Endothelial cell of hepatic sinusoid (primary cell): ENCODE results near the gene AHRR.
"Not testable (repeated sequence)": the region's sequence is repeated elsewhere in the genome, so short reads cannot be mapped to it uniquely, and the experiment has no call there.

Experiments
- in situ Hi-C: cut with HindIII; loops from 2 replicates; pipeline ENCODE4 v1.10.0; 2017; ENCODE audit warnings: low sequenced_read_pairs

Gene AHRR

GRCh38 chr5:482506-482905 is 161.0 kb downstream of the AHRR start:
- in situ Hi-C loops = no loop called here

- in situ Hi-C loops = no loop called here
Observed at GRCh38 chr5:483011-483410, 161.5 kb downstream of the AHRR start.

DNA sequence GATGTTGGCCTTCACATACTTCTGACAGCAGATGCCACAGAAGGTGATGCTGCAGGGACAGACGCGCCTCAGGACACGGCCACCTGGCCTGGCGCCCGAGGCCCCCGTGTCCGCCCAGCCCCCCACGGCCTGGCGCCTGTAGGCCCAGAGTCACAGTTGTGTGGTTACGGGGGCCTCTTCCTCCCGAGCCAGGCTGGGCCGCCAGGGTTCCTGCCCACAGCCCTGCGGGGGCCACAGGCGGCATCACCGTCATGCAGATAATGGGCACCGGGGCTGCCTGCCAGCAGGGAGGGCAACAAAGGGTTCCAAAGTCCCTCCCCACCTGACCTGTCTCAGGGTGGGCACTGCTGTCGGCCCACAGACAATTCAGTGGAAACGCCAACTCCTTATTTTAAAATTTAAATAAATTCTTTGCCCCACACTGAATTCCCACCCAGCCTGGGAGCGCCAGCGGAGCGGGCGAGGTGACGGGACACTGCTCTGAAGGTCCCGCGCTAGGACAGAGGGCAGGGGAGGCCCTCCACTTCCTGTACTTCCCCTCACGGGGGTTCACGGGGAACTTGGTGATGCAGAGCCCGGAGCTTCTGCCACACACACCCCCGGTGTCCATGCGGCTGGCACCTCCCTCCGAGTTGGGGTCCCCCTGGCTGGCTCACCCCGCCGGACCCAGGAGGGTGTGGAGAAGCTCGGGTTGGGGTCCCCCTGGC is 162.1 kb downstream of the AHRR start:
- in situ Hi-C loops = no loop called here

- in situ Hi-C loops = no loop called here
Observed at GRCh38 chr5:484556-484955, 163.0 kb downstream of the AHRR start.

DNA sequence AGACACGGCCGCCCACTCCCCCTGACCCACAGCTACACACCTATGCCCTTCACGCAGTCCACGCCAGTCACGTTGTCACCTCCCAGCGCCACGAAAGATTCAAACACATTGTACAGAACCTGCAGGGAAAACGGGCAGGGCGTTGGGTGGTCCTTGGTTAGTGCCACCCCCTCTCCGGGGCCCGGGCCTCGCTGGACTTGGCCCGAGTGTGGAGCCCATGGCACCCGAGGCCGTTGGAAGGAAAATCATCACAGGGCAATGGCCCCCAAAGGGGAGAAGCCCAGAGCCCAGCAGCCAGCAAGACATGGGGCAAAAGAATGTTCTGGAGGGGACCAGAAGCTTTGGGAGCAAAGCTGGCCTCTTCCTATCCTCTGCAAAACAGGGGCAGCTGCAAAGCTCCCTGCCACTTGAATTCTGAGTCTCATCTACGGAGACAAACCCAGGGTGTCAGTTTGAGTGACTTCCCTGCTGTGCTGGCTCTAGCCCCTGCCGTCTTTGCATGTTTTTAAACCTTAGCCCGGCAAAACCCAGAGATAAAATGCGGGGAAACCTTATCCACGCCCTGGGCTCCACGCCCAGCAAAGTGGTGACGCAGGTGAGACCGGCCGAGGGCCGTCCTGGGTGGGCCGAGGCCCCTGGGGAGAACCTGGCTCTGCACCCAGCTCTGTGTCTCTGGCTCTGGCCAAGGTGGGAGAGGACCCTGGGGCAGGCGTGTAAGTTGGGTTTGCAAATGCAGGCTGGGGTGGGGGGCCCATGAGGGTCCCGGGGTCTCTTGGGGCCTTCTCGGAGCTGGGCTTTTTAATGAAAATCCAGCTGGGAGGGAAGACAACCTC is 163.8 kb downstream of the AHRR start:
- in situ Hi-C loops = no loop called here

DNA sequence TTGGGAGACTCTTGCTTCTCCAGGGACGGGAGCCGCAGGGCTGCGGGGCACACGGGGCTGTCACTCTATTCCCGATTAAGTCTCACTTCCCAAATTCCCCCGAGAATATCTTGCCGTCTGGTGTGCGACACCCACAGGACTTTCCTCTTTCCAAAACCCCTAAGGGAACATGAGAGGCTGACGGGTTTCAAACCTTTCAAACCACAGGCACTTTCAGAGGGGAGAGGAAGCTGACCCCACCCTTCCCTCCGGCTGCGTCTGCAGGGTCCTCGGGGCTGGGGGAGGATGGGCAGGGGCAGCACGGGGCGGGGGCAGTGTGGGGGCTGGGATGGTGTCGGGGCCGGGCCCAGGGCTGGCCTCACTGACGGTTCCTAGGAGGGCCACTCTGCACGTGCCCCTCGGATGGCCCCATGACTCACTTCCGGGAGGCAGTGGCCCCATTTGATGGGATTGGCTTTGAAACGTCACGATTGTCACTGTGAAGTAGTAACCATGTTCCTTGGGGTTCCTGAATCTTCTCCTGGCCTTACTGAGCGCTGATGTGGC is 164.5 kb downstream of the AHRR start:
- in situ Hi-C loops = no loop called here

GRCh38 chr5:486597-486996 is 165.1 kb downstream of the AHRR start:
- in situ Hi-C loops = not testable (repeated sequence)
